Activated T-helper 9 cell treated with anti-CD3 and anti-CD28 coated beads, Interleukin-2, amount 50 U/mL, for 16 hours (primary cell): ENCODE results near the gene CACNA1D.
"Not testable (repeated sequence)": the region's sequence is repeated elsewhere in the genome, so short reads cannot be mapped to it uniquely, and the experiment has no call there.

Source experiments
- DNase-seq: peaks from one replicate; pipeline ENCODE4 v3.0.0-alpha.2; 2020; ENCODE audit warnings: low read depth

Gene CACNA1D

GRCh38 chr3:53530205-53530604 is 35.8 kb downstream of the CACNA1D start:
- DNase-seq, result no peak

- DNase-seq, result no peak
Observed at GRCh38 chr3:53531749-53532148, 37.3 kb downstream of the CACNA1D start.

- no peak for DNase-seq
Observed at GRCh38 chr3:53533472-53533871, 39.1 kb downstream of the CACNA1D start.

- DNase-seq, result no peak
Observed at GRCh38 chr3:53534216-53534615, 39.8 kb downstream of the CACNA1D start.

- DNase-seq, result no peak
Observed at GRCh38 chr3:53534676-53535400, 40.4 kb downstream of the CACNA1D start.

GRCh38 chr3:53536282-53536681 is 41.9 kb downstream of the CACNA1D start:
- no peak for DNase-seq

GRCh38 chr3:53544357-53544756 is 49.9 kb downstream of the CACNA1D start:
- DNase-seq, result no peak

- DNase-seq, result no peak
Observed at GRCh38 chr3:53545310-53545995, 51.0 kb downstream of the CACNA1D start.

- DNase-seq, result no peak
Observed at GRCh38 chr3:53545996-53546359, 51.6 kb downstream of the CACNA1D start.

- DNase-seq, result no peak
Observed at GRCh38 chr3:53547327-53547726, 52.9 kb downstream of the CACNA1D start.

- DNase-seq, result no peak
Observed at GRCh38 chr3:53550005-53550620, 55.7 kb downstream of the CACNA1D start.

GRCh38 chr3:53551324-53551723 is 56.9 kb downstream of the CACNA1D start:
- DNase-seq, result no peak

GRCh38 chr3:53552730-53553129 is 58.3 kb downstream of the CACNA1D start:
- DNase-seq, result no peak

- DNase-seq, result no peak
Observed at GRCh38 chr3:53553200-53553599, 58.8 kb downstream of the CACNA1D start.

GRCh38 chr3:53554559-53555067 is 60.2 kb downstream of the CACNA1D start:
- no peak for DNase-seq

GRCh38 chr3:53555068-53555588 is 60.7 kb downstream of the CACNA1D start:
- no peak for DNase-seq

- DNase-seq, result no peak
Observed at GRCh38 chr3:53566461-53567145, 72.2 kb downstream of the CACNA1D start.

- no peak for DNase-seq
Observed at GRCh38 chr3:53570081-53570480, 75.7 kb downstream of the CACNA1D start.

GRCh38 chr3:53570709-53571108 is 76.3 kb downstream of the CACNA1D start:
- no peak for DNase-seq

GRCh38 chr3:53571264-53571663 is 76.9 kb downstream of the CACNA1D start:
- DNase-seq, result no peak

- not testable (repeated sequence) for DNase-seq
Observed at GRCh38 chr3:53572184-53572583, 77.8 kb downstream of the CACNA1D start.

GRCh38 chr3:53577506-53577905 is 83.1 kb downstream of the CACNA1D start:
- no peak for DNase-seq
